Measurements from ENCODE around the gene PLEKHA8. TPM values are rescaled to one million over a fixed set of nuclear protein-coding genes. Genes with fewer than 3 reads are reported as not detected.
"Not testable (repeated sequence)": the region's sequence is repeated elsewhere in the genome, so short reads cannot be mapped to it uniquely, and the experiment has no call there.

Gene PLEKHA8
- total RNA-seq, 1 donor = 13.8 TPM

- DNase-seq (ENCODE audit: insufficient read length, low spot score, missing footprints) = no peak
- no peaks in the 10 kb centered on the region for H4K20me1 ChIP-seq (ENCODE audit: insufficient read depth, low read length)
- peaks cover 14% of the 10 kb centered on the region for H3K36me3 ChIP-seq (ENCODE audit: insufficient read depth, low read length)
- no peak overlapping the region for H3K4me2 ChIP-seq (ENCODE audit: insufficient read depth, low read length)
- no peaks in the 10 kb centered on the region for H3K27me3 ChIP-seq (ENCODE audit: insufficient read depth, low read length)
- no peaks in the 10 kb centered on the region for H3K79me2 ChIP-seq (ENCODE audit: insufficient read depth, low read length)
- no peaks in the 10 kb centered on the region for H3K4me1 ChIP-seq (ENCODE audit: insufficient read depth, low read length)
- H3K9me3 ChIP-seq (ENCODE audit: low read depth, low read length) = no peaks in the 10 kb centered on the region
- no peak overlapping the region for H3K4me3 ChIP-seq (ENCODE audit: insufficient read depth, low read length)
- TF ChIP-seq, protein P1, sequence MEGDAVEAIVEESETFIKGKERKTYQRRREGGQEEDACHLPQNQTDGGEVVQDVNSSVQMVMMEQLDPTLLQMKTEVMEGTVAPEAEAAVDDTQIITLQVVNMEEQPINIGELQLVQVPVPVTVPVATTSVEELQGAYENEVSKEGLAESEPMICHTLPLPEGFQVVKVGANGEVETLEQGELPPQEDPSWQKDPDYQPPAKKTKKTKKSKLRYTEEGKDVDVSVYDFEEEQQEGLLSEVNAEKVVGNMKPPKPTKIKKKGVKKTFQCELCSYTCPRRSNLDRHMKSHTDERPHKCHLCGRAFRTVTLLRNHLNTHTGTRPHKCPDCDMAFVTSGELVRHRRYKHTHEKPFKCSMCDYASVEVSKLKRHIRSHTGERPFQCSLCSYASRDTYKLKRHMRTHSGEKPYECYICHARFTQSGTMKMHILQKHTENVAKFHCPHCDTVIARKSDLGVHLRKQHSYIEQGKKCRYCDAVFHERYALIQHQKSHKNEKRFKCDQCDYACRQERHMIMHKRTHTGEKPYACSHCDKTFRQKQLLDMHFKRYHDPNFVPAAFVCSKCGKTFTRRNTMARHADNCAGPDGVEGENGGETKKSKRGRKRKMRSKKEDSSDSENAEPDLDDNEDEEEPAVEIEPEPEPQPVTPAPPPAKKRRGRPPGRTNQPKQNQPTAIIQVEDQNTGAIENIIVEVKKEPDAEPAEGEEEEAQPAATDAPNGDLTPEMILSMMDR (IDR thresholded peaks at IDR 0.05; ENCODE audit: extremely low read depth, low read depth, low read length) = no peak
- H2AFZ ChIP-seq (ENCODE audit: low read length) = no peak overlapping the region
- H3K27ac ChIP-seq (ENCODE audit: low read depth, low read length) = no peak overlapping the region
These were observed 21.0 kb downstream of the PLEKHA8 start for GRCh38 chr7:30049173-30049572.

DNA sequence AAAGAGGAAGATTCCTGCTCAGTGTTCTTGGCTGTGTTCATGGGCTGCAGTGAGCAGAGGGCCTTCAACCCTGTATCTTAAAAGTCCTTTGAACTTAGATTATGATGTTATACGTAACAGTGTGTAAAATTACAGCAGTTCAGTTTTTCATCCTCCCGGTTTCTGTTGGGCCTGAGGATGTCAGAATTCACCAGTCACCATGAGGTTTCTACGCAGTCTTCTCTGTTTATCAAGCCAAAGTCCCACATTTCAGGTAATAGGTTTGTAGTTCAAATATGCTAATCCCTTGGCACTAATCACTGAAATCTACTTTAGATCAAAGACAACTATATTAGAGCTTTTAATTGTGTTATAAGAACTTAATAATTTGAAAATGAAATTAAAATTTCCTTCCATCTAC, 24.9 kb downstream of the PLEKHA8 start:
- Histone ChIP-seq H3K4me3 (ENCODE audit: insufficient read depth, low read length) (no peak overlapping the region), H3K36me3 (ENCODE audit: insufficient read depth, low read length) (peaks cover 9% of the 10 kb centered on the region), H3K4me1 (ENCODE audit: insufficient read depth, low read length) (no peaks in the 10 kb centered on the region), H3K27ac (ENCODE audit: low read depth, low read length) (no peak overlapping the region), H2AFZ (ENCODE audit: low read length) (no peak overlapping the region), H3K27me3 (ENCODE audit: insufficient read depth, low read length) (no peaks in the 10 kb centered on the region), H4K20me1 (ENCODE audit: insufficient read depth, low read length) (no peaks in the 10 kb centered on the region), H3K9me3 (ENCODE audit: low read depth, low read length) (no peaks in the 10 kb centered on the region), H3K4me2 (ENCODE audit: insufficient read depth, low read length) (no peak overlapping the region), H3K79me2 (ENCODE audit: insufficient read depth, low read length) (no peaks in the 10 kb centered on the region)
- DNase-seq (ENCODE audit: insufficient read length, low spot score, missing footprints) = no peak
- TF ChIP-seq, protein P1 (IDR thresholded peaks at IDR 0.05; ENCODE audit: extremely low read depth, low read depth, low read length) = no peak

DNA sequence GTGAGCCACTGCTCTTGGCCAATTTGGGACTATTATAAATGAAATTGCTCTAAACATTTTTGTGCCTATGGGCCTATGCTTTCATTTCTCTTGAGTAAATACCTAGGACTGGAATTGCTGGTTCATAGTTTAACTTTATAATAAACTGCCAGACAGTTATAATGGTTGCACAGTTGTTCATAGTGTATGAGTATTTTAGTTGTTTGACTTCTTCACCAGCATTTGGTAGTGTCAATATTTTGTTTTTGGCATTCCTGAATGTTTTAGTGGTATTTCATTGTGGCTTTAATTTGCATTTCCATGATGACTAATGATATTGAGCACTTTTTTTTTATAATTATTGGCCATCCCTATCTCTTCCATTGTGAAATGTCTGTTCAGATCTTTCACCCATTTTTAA, 29.5 kb downstream of the PLEKHA8 start:
- Histone ChIP-seq H2AFZ (ENCODE audit: low read length) (no peak overlapping the region), H3K4me3 (ENCODE audit: insufficient read depth, low read length) (no peak overlapping the region), H3K9me3 (ENCODE audit: low read depth, low read length) (no peaks in the 10 kb centered on the region), H4K20me1 (ENCODE audit: insufficient read depth, low read length) (no peaks in the 10 kb centered on the region), H3K36me3 (ENCODE audit: insufficient read depth, low read length) (peaks cover 6% of the 10 kb centered on the region), H3K4me2 (ENCODE audit: insufficient read depth, low read length) (no peak overlapping the region), H3K27ac (ENCODE audit: low read depth, low read length) (peak overlapping the region; percentile 25), H3K4me1 (ENCODE audit: insufficient read depth, low read length) (no peaks in the 10 kb centered on the region), H3K27me3 (ENCODE audit: insufficient read depth, low read length) (no peaks in the 10 kb centered on the region), H3K79me2 (ENCODE audit: insufficient read depth, low read length) (no peaks in the 10 kb centered on the region)
- no peak for DNase-seq (ENCODE audit: insufficient read length, low spot score, missing footprints)
- TF ChIP-seq, protein P1 (IDR thresholded peaks at IDR 0.05; ENCODE audit: extremely low read depth, low read depth, low read length) = no peak

GRCh38 chr7:30061786-30062185, 33.6 kb downstream of the PLEKHA8 start:
- H3K27me3 ChIP-seq (ENCODE audit: insufficient read depth, low read length); H2AFZ ChIP-seq (ENCODE audit: low read length); DNase-seq (ENCODE audit: insufficient read length, low spot score, missing footprints); H3K27ac ChIP-seq (ENCODE audit: low read depth, low read length); H3K36me3 ChIP-seq (ENCODE audit: insufficient read depth, low read length); H3K9me3 ChIP-seq (ENCODE audit: low read depth, low read length); H3K4me1 ChIP-seq (ENCODE audit: insufficient read depth, low read length); H3K4me3 ChIP-seq (ENCODE audit: insufficient read depth, low read length); H3K79me2 ChIP-seq (ENCODE audit: insufficient read depth, low read length); H3K4me2 ChIP-seq (ENCODE audit: insufficient read depth, low read length); H4K20me1 ChIP-seq (ENCODE audit: insufficient read depth, low read length): not testable (repeated sequence)
- TF ChIP-seq, protein P1 (IDR thresholded peaks at IDR 0.05; ENCODE audit: extremely low read depth, low read depth, low read length) = peak; percentile 53

Data from osteoblast (primary cell).